Natural killer cell (primary cell): Measurements from ENCODE around the gene MRPL47. TPM values are rescaled to one million over a fixed set of nuclear protein-coding genes. Genes with fewer than 3 reads are reported as not detected.

Source experiments
- ATAC-seq, 3 donors: fragments of 150-1000 bp in 2 of 3; fragments of 200-7000 bp in 1 of 3; cut with Tn5 transposase; 1 replicate in 1 of 3; 2 replicates in 2 of 3; pipeline ENCODE4 v1.10.0; 2021; ENCODE audit warnings: mild to moderate bottlenecking in 2 of 3, moderate library complexity in 2 of 3
- DNase-seq, 2 donors: peaks; one replicate each; pipeline versions ENCODE4 v3.0.0 to v3.0.0-alpha.2; 2013 to 2021; ENCODE audit warnings: mixed read lengths in 1 of 2
- H3K27ac ChIP-seq: one replicate; pipeline ENCODE4 v1.5.1; 2013; ENCODE audit warnings: mild to moderate bottlenecking, low read length
- H3K27me3 ChIP-seq: one replicate; pipeline ENCODE4 v1.6.1; 2013; ENCODE audit warnings: low read length; ENCODE audit not compliant: control insufficient read depth, insufficient read depth
- H3K36me3 ChIP-seq: one replicate; pipeline ENCODE4 v1.6.1; 2013; ENCODE audit warnings: low read length; ENCODE audit not compliant: control insufficient read depth, insufficient read depth
- H3K4me1 ChIP-seq: one replicate; pipeline ENCODE4 v1.6.1; 2013; ENCODE audit warnings: low read length; ENCODE audit not compliant: control insufficient read depth, insufficient read depth
- H3K4me3 ChIP-seq: one replicate; pipeline ENCODE4 v1.5.1; 2013; ENCODE audit warnings: low read length
- H3K9me3 ChIP-seq: one replicate; pipeline ENCODE4 v1.6.1; 2013; ENCODE audit warnings: low read length; ENCODE audit not compliant: control insufficient read depth, insufficient read depth
- H3K27ac Mint-ChIP-seq, 2 donors: one replicate each; pipeline ENCODE4 v1.8.0; 2022; ENCODE audit warnings: mild to moderate bottlenecking in 2 of 2, mixed read lengths in 2 of 2, moderate library complexity in 1 of 2
- H3K27me3 Mint-ChIP-seq, 2 donors: one replicate each; pipeline ENCODE4 v1.8.0; 2022; ENCODE audit warnings: low read depth in 2 of 2, mixed read lengths in 2 of 2
- H3K36me3 Mint-ChIP-seq: one replicate; pipeline ENCODE4 v1.8.0; 2022; ENCODE audit warnings: mixed read lengths
- H3K4me1 Mint-ChIP-seq, 2 donors: one replicate each; pipeline ENCODE4 v1.8.0; 2022; ENCODE audit warnings: mixed read lengths in 2 of 2
- H3K4me3 Mint-ChIP-seq: one replicate; pipeline ENCODE4 v1.8.0; 2022; ENCODE audit warnings: mild to moderate bottlenecking, moderate library complexity, mixed read lengths
- H3K9me3 Mint-ChIP-seq, 2 donors: one replicate each; pipeline ENCODE4 v1.8.0; 2022; ENCODE audit warnings: mixed read lengths in 2 of 2
- WGBS: methylation state at CpG from one replicate; pipeline ENCODE4 v1.1.7; 2013; ENCODE audit warnings: missing lambda C conversion rate; ENCODE audit not compliant: insufficient coverage; 5-methylcytosine and 5-hydroxymethylcytosine counted together
- intact Hi-C: fragments of 100-400 bp; cut with micrococcal nuclease; formaldehyde crosslinking; loops from one replicate; pipeline ENCODE4 v1.14.2; 2022
- total RNA-seq, 4 donors: library from RNA; stranded (reverse); fragments of 120-200 nt in 1 of 4; gene quantifications; one replicate each; pipeline versions ENCODE4 v1.2.3 to v1.2.4, GENCODE V29; 2013 to 2022
- TF ChIP-seq, protein P1 (sequence below): fragments of 200-600 bp; IDR thresholded peaks from one replicate; pipeline ENCODE4 v1.8.0; 2022; ENCODE audit warnings: antibody characterized with exemption

MRPL47 gene
- total RNA-seq, 3 donors from 2014 or later (not counting 1 experiment from before 2014, with no cell fraction given) = 23.2 to 30.8 (median 25.5) TPM

DNA sequence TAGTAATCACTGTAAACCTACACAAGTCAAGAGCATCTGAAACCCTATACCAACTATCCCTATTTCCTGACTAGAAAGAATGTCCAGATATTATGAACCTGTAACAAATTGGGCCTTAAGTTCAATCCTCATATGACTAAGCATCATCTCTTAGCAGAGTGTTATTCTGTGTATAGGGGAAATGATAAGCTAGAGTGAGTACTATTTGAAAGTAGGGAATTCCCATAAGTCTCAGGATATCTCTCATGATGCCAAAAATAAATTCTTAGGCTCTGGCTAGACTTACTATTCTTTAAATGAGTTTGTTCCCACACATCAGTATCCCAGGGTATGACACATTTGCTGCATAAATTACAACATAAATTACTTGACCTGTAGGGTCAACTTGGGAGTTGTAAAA lies 15.3 kb downstream of the MRPL47 start:
- H3K4me1 Mint-ChIP-seq = no peaks in the 10 kb centered on the region

DNA sequence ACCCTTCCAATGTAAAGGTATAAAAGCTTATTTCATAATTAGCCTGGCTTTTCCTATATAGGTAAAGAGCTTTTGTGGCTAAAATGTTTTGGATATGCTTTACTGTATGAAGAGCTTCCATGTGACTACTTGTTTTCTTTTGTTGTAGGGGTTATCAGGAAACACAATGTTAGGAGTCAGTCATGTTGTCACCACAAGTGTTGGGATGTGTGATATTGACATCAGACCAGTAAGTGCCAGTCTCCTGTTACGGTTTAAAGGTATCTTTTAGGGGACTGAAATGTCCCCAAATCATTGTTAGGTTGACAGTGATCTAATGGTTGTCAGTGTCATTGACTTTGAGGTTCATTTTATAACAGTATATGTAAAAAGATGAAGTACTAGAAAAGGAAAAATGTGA lies 23.4 kb downstream of the MRPL47 start:
- Mint-ChIP-seq H3K27me3 (no peaks in the 10 kb centered on the region), H3K4me3 (no peak overlapping the region), H3K36me3 (peaks cover 15% of the 10 kb centered on the region), H3K4me1 (no peaks in the 10 kb centered on the region), H3K27ac (no peak overlapping the region), H3K9me3 (no peaks in the 10 kb centered on the region)
- Histone ChIP-seq H3K4me3 (no peak overlapping the region), H3K9me3 (no peaks in the 10 kb centered on the region), H3K27ac (no peak overlapping the region), H3K27me3 (no peaks in the 10 kb centered on the region), H3K4me1 (no peaks in the 10 kb centered on the region), H3K36me3 (peaks cover 72% of the 10 kb centered on the region)
- ATAC-seq = no peak
- WGBS = 100% methylated on average over 1 of the region's 1 CpG
- DNase-seq = no peak
- TF ChIP-seq, protein P1, sequence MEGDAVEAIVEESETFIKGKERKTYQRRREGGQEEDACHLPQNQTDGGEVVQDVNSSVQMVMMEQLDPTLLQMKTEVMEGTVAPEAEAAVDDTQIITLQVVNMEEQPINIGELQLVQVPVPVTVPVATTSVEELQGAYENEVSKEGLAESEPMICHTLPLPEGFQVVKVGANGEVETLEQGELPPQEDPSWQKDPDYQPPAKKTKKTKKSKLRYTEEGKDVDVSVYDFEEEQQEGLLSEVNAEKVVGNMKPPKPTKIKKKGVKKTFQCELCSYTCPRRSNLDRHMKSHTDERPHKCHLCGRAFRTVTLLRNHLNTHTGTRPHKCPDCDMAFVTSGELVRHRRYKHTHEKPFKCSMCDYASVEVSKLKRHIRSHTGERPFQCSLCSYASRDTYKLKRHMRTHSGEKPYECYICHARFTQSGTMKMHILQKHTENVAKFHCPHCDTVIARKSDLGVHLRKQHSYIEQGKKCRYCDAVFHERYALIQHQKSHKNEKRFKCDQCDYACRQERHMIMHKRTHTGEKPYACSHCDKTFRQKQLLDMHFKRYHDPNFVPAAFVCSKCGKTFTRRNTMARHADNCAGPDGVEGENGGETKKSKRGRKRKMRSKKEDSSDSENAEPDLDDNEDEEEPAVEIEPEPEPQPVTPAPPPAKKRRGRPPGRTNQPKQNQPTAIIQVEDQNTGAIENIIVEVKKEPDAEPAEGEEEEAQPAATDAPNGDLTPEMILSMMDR = no peak
- intact Hi-C loops = no loop called here

More for the DNA sequence above, 15.3 kb downstream of the MRPL47 start:
- Histone ChIP-seq H3K36me3 (peaks cover 85% of the 10 kb centered on the region), H3K27me3 (no peaks in the 10 kb centered on the region), H3K27ac (no peak overlapping the region), H3K4me3 (no peak overlapping the region), H3K9me3 (no peaks in the 10 kb centered on the region), H3K4me1 (no peaks in the 10 kb centered on the region)
- no peaks in the 10 kb centered on the region for H3K9me3 Mint-ChIP-seq
- ATAC-seq = no peak
- no peak for DNase-seq
- H3K36me3 Mint-ChIP-seq = peaks cover 23% of the 10 kb centered on the region
- no peak overlapping the region for H3K4me3 Mint-ChIP-seq
- H3K27ac Mint-ChIP-seq = no peak overlapping the region
- no peaks in the 10 kb centered on the region for H3K27me3 Mint-ChIP-seq
- intact Hi-C loops = no loop called here
- TF ChIP-seq, protein P1 = no peak

DNA sequence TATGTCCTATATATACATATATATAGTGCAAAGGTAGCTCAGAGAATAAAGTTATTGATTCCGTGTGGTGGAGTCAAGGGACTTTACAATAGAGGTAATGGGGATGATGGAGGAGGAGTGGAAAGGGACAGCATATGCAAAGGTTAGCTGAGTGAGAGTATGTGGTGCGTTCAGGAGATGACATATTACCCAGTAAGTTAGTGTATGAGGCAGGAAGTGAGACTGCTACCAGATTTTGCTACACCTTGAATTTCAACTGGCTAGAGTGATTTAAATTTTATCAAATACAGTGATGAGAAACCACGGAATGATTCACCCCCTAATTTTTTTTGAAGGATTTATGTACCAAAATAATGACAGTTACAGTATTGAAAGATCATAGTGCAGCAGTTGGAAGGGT lies 38.9 kb downstream of the MRPL47 start:
- Mint-ChIP-seq H3K27me3 (peaks cover 0 to 3% of the 10 kb centered on the region in 2 donors), H3K9me3 (no peaks in the 10 kb centered on the region), H3K36me3 (no peaks in the 10 kb centered on the region), H3K4me3 (no peak overlapping the region), H3K4me1 (peaks cover 24 to 32% of the 10 kb centered on the region in 2 donors), H3K27ac (no peak overlapping the region)
- WGBS = 74% methylated on average over 3 of the region's 3 CpGs
- H3K36me3 ChIP-seq = peaks cover 8% of the 10 kb centered on the region
- DNase-seq (peak in 1 of 2 donors; percentile 12), ATAC-seq (no peak)
- no peaks in the 10 kb centered on the region for H3K9me3 ChIP-seq
- H3K27me3 ChIP-seq = no peaks in the 10 kb centered on the region
- peaks cover 7% of the 10 kb centered on the region for H3K4me1 ChIP-seq
- TF ChIP-seq, protein P1 = no peak
- H3K27ac ChIP-seq = no peak overlapping the region
- intact Hi-C loops = no loop called here
- H3K4me3 ChIP-seq = no peak overlapping the region

DNA sequence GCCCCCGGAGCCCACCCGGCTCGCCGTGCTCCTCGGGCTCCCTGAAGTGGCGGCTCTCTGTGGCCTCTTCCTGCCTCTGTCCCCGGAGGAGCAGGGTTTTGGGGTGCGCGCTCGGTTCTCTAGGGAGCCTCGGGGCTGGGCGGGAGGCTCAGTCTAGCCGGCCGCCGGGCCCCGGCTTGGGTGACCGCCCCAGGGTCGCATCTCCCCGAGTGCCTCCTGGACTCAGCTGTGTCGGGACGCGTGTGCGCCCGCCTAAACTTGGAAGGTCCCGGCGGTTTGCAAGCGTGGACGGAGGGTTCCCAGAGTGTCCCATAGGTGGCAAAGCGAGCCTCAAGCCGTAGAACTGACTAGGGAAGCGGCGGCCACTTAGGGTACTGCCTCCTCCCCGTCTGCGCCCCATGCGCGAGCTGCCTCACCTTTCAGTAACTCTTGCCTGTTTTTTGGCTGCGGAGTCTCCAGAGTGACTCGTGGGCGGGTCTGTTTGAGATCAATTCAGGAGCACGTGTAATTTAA lies 41.1 kb downstream of the MRPL47 start:
- H3K4me3 Mint-ChIP-seq = peak overlapping the region; percentile 92
- H3K9me3 Mint-ChIP-seq = no peaks in the 10 kb centered on the region
- under 1% methylated on average over 40 of the region's 40 CpGs for WGBS
- no peaks in the 10 kb centered on the region for H3K36me3 Mint-ChIP-seq
- peak overlapping the region; percentile 85 to 90 for H3K27ac Mint-ChIP-seq
- peaks cover 24 to 32% of the 10 kb centered on the region in 2 donors for H3K4me1 Mint-ChIP-seq
- intact Hi-C loops = loop anchor here (2.0 kb wide), 1 partner anchor 549 kb away; no protein-coding TSS in a partner anchor
- peak overlapping the region; percentile 84 for H3K4me3 ChIP-seq
- peak overlapping the region; percentile 40 for H3K27ac ChIP-seq
- H3K27me3 ChIP-seq = no peaks in the 10 kb centered on the region
- H3K4me1 ChIP-seq = peaks cover 7% of the 10 kb centered on the region
- peak; percentile 29 to 44 (median 32) for ATAC-seq
- TF ChIP-seq, protein P1 = no peak
- H3K36me3 ChIP-seq = no peaks in the 10 kb centered on the region
- H3K9me3 ChIP-seq = no peaks in the 10 kb centered on the region
- peak; percentile 39 to 80 for DNase-seq
- peaks cover 0 to 3% of the 10 kb centered on the region in 2 donors for H3K27me3 Mint-ChIP-seq
